K562 (cell line): Measurements from ENCODE around the gene SLC25A18. TPM values are rescaled to one million over a fixed set of nuclear protein-coding genes. Genes with fewer than 3 reads are reported as not detected.

Experiments used
- ATAC-seq: fragments of 200-7000 bp; cut with Tn5 transposase; 3 replicates; pipeline ENCODE4 v1.9.1; 2020; ENCODE audit warnings: moderate library complexity
- BruUV-seq: library from RNA; stranded (reverse); fragments of 400-500 nt; replicated peaks from 2 replicates; lab custom pipeline; 2021; lab: Mats Ljungman, UMichigan
- CTCF ChIA-PET: fragments of 300-600 bp; formaldehyde crosslinking; extraction: SDS; loops from one replicate; lab custom pipeline; 2021; ENCODE audit warnings: low intra/inter-chr PET ratio; lab: Yijun Ruan, JAX
- POLR2A ChIA-PET: fragments of 300-600, 350-650 bp; sonication (Branson Sonifier 250); formaldehyde crosslinking; extraction: SDS; loops from one replicate; lab custom pipeline; 2021; ENCODE audit warnings: antibody characterized with exemption, inconsistent platforms; lab: Yijun Ruan, JAX
- DNase-seq, 4 experiments: peaks; one replicate each; pipeline versions ENCODE4 v3.0.0 to v3.0.0-alpha.2; 2011 to 2018; ENCODE audit warnings: low spot score in 3 of 4, mixed read lengths in 3 of 4; ENCODE audit errors: extremely low read depth in 1 of 4
- FAIRE-seq: peaks from 2 replicates; lab custom pipeline; 2011; peaks lifted over from hg19 to GRCh38; lab: Jason Lieb, UNC
- H2AFZ ChIP-seq: 2 replicates; pipeline ENCODE4 v1.6.0; 2011; ENCODE audit warnings: low read depth, low read length, control low read depth, inconsistent platforms
- H3K27ac ChIP-seq: fragments of 200-600 bp; 3 replicates; pipeline ENCODE4 v1.8.0; 2011; ENCODE audit warnings: low read depth, mild to moderate bottlenecking, control low read depth, inconsistent platforms, low read length, moderate library complexity, mixed read lengths; ENCODE audit errors: extremely low read depth
- H3K27me3 ChIP-seq, 2 experiments: fragments of 300-600 bp in 1 of 2; 2 replicates in 1 of 2; 3 replicates in 1 of 2; pipeline versions ENCODE4 v1.6.0 to v1.8.0; 2011; ENCODE audit warnings: inconsistent platforms in 2 of 2, low read length in 2 of 2, mild to moderate bottlenecking in 1 of 2, mixed read lengths in 1 of 2, moderate library complexity in 1 of 2; ENCODE audit not compliant: control insufficient read depth in 2 of 2, insufficient read depth in 2 of 2
- H3K36me3 ChIP-seq: fragments of 300-600 bp; 3 replicates; pipeline ENCODE4 v1.8.0; 2011; ENCODE audit warnings: mild to moderate bottlenecking, low read length, inconsistent platforms; ENCODE audit not compliant: control insufficient read depth, insufficient read depth
- H3K4me1 ChIP-seq, 2 experiments: fragments of 200-600 bp in 1 of 2; replicated peaks in 1 of 2; 2 replicates in 1 of 2; 3 replicates in 1 of 2; pipeline versions ENCODE4 v1.5.1 to v1.8.0; 2011; ENCODE audit warnings: inconsistent platforms in 2 of 2, low read length in 2 of 2, mild to moderate bottlenecking in 1 of 2, mixed read lengths in 1 of 2, moderate library complexity in 1 of 2; ENCODE audit not compliant: control insufficient read depth in 2 of 2, insufficient read depth in 2 of 2
- H3K4me2 ChIP-seq: 2 replicates; pipeline ENCODE4 v1.6.1; 2011; ENCODE audit warnings: low read length, control low read depth, inconsistent platforms, mixed read lengths; ENCODE audit not compliant: insufficient read depth
- H3K4me3 ChIP-seq: fragments of 200-600 bp; sonication (generic), shearing (Covaris generic); 2 replicates; pipeline ENCODE4 v1.5.1; 2016; ENCODE audit warnings: control low read depth, inconsistent platforms
- H3K79me2 ChIP-seq: fragments of 200-600 bp; 3 replicates; pipeline ENCODE4 v1.8.0; 2011; ENCODE audit warnings: low read length, inconsistent platforms; ENCODE audit not compliant: control insufficient read depth, insufficient read depth
- H3K9ac ChIP-seq, 2 experiments: 2 replicates each; pipeline versions ENCODE4 v1.6.0 to v1.6.1; 2011; ENCODE audit warnings: low read depth in 2 of 2, low read length in 2 of 2, control low read depth in 1 of 2, inconsistent platforms in 1 of 2, mild to moderate bottlenecking in 1 of 2, mixed read lengths in 1 of 2; ENCODE audit not compliant: insufficient read depth in 1 of 2
- H3K9me1 ChIP-seq: one replicate; pipeline ENCODE4 v1.6.0; 2011; ENCODE audit warnings: inconsistent platforms, mild to moderate bottlenecking, low read length, moderate library complexity; ENCODE audit not compliant: control insufficient read depth, insufficient read depth
- H3K9me3 ChIP-seq: replicated peaks from 2 replicates; pipeline ENCODE4 v1.5.1; 2011; ENCODE audit warnings: low read depth, low read length, inconsistent platforms; ENCODE audit not compliant: control insufficient read depth, insufficient read depth
- H4K20me1 ChIP-seq: replicated peaks from 2 replicates; pipeline ENCODE4 v1.6.1; 2011; ENCODE audit warnings: low read length, inconsistent platforms, mixed read lengths; ENCODE audit not compliant: control insufficient read depth, insufficient read depth
- DDX20 ChIP-seq: fragments of 450-650 bp; IDR thresholded peaks from 2 replicates; pipeline ENCODE4 v1.6.1; 2016; ENCODE audit warnings: missing genetic modification characterization, low read depth, mild to moderate bottlenecking, missing compliant biosample characterization, moderate library complexity
- MEF2A ChIP-seq: IDR thresholded peaks from 2 replicates; pipeline ENCODE4 v1.6.1; 2011; ENCODE audit warnings: low read depth, mild to moderate bottlenecking, low read length, moderate library complexity; ENCODE audit not compliant: control insufficient read depth
- RB1 ChIP-seq: fragments of 450-650 bp; IDR thresholded peaks from 2 replicates; pipeline ENCODE4 v1.6.1; 2017; ENCODE audit warnings: low read depth, mild to moderate bottlenecking
- ZBTB33 ChIP-seq: sonication (generic); formaldehyde crosslinking; IDR thresholded peaks from 2 replicates; pipeline ENCODE4 v1.8.1; 2023; ENCODE audit warnings: mild to moderate bottlenecking, missing genetic modification reagents
- WGBS: fragments of 100-300 bp; shearing (Covaris generic); methylation state at CpG from one replicate; pipeline ENCODE4 v1.1.6; 2016; ENCODE audit warnings: low coverage, mixed read lengths; ENCODE audit not compliant: insufficient coverage; ENCODE audit errors: missing lambda C conversion rate; 5-methylcytosine and 5-hydroxymethylcytosine counted together
- in situ Hi-C: fragments of 300-500 bp; cut with MboI; formaldehyde crosslinking; loops from 4 replicates; pipeline ENCODE4 v1.15.0; 2018; ENCODE audit warnings: inconsistent platforms, mixed read lengths
- intact Hi-C: fragments of 100-400 bp; cut with micrococcal nuclease; formaldehyde crosslinking; loops from 2 replicates; pipeline ENCODE4 v1.14.2; 2022
- polyA plus RNA-seq, 8 experiments: library from polyadenylated mRNA; depleted of rRNA in 4 of 8; stranded (reverse) in 5 of 8; unstranded in 3 of 8; fragments of >200 nt; fragmentation: Nextera tagmentation in 2 of 8; fragmentation: Illumina TruSeq in 1 of 8; extraction: Ambion mirVana in 2 of 8; extraction: Trizol in 1 of 8; gene quantifications; 2 replicates each; pipeline versions ENCODE4 v1.2.1 to v1.2.3, GENCODE V29; 2011 to 2014; ENCODE audit warnings: inconsistent platforms in 1 of 8, missing spikeins in 1 of 8
- total RNA-seq, 7 experiments: library from RNA; depleted of rRNA in 6 of 7; stranded (reverse); fragments of >200 nt in 6 of 7; fragmentation: Illumina TruSeq in 2 of 7; extraction: Trizol in 2 of 7; gene quantifications; 2 replicates each; pipeline versions ENCODE4 v1.2.1 to v1.2.3, GENCODE V29; 2011 to 2021; ENCODE audit warnings: low replicate concordance in 1 of 7

SLC25A18 gene
- total and polyA plus RNA-seq, 9 of the 15 experiments (the other 6 are each of a cell fraction or from before 2014, with no cell fraction given): 0.04 TPM; not detected in 8

DNA sequence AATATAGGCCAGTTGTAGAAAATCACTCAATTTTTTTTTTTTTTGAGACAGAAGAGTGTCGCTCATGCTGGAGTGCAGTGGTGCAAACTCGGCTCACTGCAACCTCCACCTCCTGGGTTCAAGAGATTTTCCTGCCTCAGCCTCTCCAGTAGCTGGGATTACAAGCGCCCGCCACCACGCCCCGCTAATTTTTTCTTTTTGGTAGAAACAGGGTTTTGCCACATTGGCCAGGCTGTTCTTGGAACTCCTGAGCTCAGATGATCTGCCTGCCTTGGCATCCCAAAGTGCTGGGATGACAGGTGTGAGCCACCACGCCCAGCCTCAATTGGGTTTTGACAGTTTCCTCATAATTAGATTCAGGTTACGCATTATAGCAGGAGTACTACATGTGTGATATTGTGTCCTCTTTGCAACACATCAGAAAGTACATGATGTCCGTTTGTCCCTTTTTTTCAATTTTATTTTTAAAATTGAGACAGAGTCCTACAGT lies 67.8 kb downstream of the SLC25A18 start:
- TF ChIP-seq DDX20 (tag) (no peak), MEF2A (no peak), RB1 (no peak), ZBTB33 (CRISPR knock-in tag) (peak; percentile 72; the same call in 1 of the 2 replicates)
- TF ChIP-seq, all 486 proteins: peak for 1
- peaks cover 35% of the 10 kb centered on the region for H3K79me2 ChIP-seq
- H3K4me3 ChIP-seq: no peak overlapping the region
- peaks cover 6% of the 10 kb centered on the region; the same call in 1 of the 3 replicates for H3K36me3 ChIP-seq
- H3K4me2 ChIP-seq: no peak overlapping the region
- intact Hi-C loops: no loop called here
- 91% methylated on average over 9 of the region's 9 CpGs for WGBS
- no peaks in the 10 kb centered on the region for H3K9me1 ChIP-seq
- FAIRE-seq: no peak
- H4K20me1 ChIP-seq: no peaks in the 10 kb centered on the region
- ATAC-seq: no peak
- H3K9me3 ChIP-seq: no peaks in the 10 kb centered on the region
- CTCF ChIA-PET: no interaction called here
- in situ Hi-C loops: no loop called here
- peaks cover 35 to 40% of the 10 kb centered on the region in 2 experiments for H3K4me1 ChIP-seq
- no TSS peak for BruUV-seq
- POLR2A ChIA-PET: interaction anchor here (1.0 kb wide), 1 partner anchor 9 kb away, joined by 3 read pairs; no protein-coding TSS in a partner anchor
- no peak overlapping the region for H3K9ac ChIP-seq
- no peak overlapping the region for H2AFZ ChIP-seq
- no peak for DNase-seq
- H3K27me3 ChIP-seq: no peaks in the 10 kb centered on the region
- no peak overlapping the region for H3K27ac ChIP-seq
